ENCODE measurements around the gene FAM162A. TPM values are rescaled to one million over a fixed set of nuclear protein-coding genes. Genes with fewer than 3 reads are reported as not detected.

Gene FAM162A
- total RNA-seq, 4 donors from 2014 or later: 32.0 to 41.0 (median 34.5) TPM

DNA sequence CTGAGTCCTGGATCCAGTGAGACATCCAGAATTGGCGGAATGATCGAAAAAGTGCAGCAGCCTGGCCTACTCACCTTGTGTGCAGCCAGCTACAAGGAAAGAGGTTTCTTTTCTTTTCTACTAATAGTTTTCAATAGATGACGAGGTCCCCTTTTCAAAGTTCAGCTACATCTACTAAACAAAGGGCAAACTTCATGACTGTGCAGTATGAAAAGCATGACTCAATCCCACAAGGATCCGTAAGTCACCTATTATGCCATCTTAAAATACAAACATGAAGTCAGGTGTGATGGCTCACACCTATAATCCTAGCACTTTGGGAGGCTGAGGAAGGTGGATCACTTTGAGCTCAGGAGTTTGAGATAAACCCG lies 17.6 kb upstream of the FAM162A start:
- no peak for TF ChIP-seq POLR2A (IDR thresholded peaks at IDR 0.05)
- TF ChIP-seq, protein P1, sequence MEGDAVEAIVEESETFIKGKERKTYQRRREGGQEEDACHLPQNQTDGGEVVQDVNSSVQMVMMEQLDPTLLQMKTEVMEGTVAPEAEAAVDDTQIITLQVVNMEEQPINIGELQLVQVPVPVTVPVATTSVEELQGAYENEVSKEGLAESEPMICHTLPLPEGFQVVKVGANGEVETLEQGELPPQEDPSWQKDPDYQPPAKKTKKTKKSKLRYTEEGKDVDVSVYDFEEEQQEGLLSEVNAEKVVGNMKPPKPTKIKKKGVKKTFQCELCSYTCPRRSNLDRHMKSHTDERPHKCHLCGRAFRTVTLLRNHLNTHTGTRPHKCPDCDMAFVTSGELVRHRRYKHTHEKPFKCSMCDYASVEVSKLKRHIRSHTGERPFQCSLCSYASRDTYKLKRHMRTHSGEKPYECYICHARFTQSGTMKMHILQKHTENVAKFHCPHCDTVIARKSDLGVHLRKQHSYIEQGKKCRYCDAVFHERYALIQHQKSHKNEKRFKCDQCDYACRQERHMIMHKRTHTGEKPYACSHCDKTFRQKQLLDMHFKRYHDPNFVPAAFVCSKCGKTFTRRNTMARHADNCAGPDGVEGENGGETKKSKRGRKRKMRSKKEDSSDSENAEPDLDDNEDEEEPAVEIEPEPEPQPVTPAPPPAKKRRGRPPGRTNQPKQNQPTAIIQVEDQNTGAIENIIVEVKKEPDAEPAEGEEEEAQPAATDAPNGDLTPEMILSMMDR (IDR thresholded peaks at IDR 0.05): no peak
- DNase-seq: no peak
- Histone ChIP-seq H3K4me1 (no peaks in the 10 kb centered on the region), H3K4me3 (replicated peaks in 1 of 3) (no peak overlapping the region), H3K9me3 (no peaks in the 10 kb centered on the region), H3K36me3 (peaks cover 5% of the 10 kb centered on the region in 2 donors), H3K27ac (no peak overlapping the region), H3K27me3 (no peaks in the 10 kb centered on the region)
- intact Hi-C loops (cut with DNase I): no loop called here
- WGBS, 2 donors: 93 to 97% methylated on average over 5 of the region's 5 CpGs

DNA sequence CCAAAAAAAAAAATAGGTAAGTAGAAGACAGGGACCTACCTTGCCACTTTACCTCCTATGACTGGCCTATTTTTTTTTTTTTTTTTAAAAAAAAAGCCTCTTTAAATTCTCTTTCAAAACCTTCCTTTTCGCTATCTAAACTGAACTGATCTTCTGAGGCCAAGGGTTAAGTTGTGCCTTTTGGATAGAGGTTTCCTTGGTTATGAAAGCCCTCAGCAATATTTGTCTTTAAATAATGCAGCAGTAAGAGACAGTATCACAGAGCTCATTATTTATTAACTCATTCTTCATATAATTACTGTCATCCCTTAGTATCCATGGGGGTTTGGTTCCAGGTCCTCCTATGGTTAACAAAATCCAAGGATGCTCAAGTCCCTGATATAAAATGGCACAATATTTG lies 9.9 kb upstream of the FAM162A start:
- H3K4me1 ChIP-seq: no peaks in the 10 kb centered on the region
- H3K36me3 ChIP-seq: no peaks in the 10 kb centered on the region
- intact Hi-C loops (cut with DNase I): no loop called here
- TF ChIP-seq POLR2A (IDR thresholded peaks at IDR 0.05): no peak
- TF ChIP-seq, protein P1 (IDR thresholded peaks at IDR 0.05): no peak
- no peak overlapping the region for H3K27ac ChIP-seq
- no peak overlapping the region for H3K4me3 ChIP-seq (replicated peaks in 1 of 3)
- H3K27me3 ChIP-seq: no peaks in the 10 kb centered on the region
- 93 to 94% methylated on average over 1 of the region's 1 CpG for WGBS, 2 donors
- no peaks in the 10 kb centered on the region for H3K9me3 ChIP-seq
- no peak for DNase-seq

DNA sequence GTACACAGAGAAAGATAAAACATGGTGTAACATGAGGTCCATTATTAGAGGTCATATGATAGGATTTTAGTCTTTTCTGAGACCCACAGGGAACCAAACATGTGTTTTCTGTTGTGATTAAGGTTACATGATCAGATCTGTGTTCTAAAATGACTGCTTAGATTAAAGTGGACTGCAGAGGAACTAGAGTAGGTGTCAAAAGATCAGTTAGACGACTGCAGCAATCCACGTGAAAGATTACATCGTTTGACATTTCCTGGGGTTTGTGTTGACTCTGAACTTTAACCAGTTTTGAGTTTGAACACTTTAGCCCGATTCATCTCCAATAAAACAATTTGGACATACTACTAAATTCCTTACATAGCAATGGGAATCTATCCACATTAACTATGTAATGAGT lies 6.0 kb upstream of the FAM162A start:
- TF ChIP-seq, protein P1 (IDR thresholded peaks at IDR 0.05): no peak
- no peak for TF ChIP-seq POLR2A (IDR thresholded peaks at IDR 0.05)
- no peaks in the 10 kb centered on the region for H3K9me3 ChIP-seq
- no peak for DNase-seq
- H3K4me3 ChIP-seq (replicated peaks in 1 of 3): no peak overlapping the region
- 84% methylated on average over 4 of the region's 4 CpGs for WGBS, 2 donors
- peaks cover 0 to 7% of the 10 kb centered on the region in 2 donors for H3K4me1 ChIP-seq
- intact Hi-C loops (cut with DNase I): no loop called here
- no peaks in the 10 kb centered on the region for H3K27me3 ChIP-seq
- no peaks in the 10 kb centered on the region for H3K36me3 ChIP-seq
- H3K27ac ChIP-seq: no peak overlapping the region

DNA sequence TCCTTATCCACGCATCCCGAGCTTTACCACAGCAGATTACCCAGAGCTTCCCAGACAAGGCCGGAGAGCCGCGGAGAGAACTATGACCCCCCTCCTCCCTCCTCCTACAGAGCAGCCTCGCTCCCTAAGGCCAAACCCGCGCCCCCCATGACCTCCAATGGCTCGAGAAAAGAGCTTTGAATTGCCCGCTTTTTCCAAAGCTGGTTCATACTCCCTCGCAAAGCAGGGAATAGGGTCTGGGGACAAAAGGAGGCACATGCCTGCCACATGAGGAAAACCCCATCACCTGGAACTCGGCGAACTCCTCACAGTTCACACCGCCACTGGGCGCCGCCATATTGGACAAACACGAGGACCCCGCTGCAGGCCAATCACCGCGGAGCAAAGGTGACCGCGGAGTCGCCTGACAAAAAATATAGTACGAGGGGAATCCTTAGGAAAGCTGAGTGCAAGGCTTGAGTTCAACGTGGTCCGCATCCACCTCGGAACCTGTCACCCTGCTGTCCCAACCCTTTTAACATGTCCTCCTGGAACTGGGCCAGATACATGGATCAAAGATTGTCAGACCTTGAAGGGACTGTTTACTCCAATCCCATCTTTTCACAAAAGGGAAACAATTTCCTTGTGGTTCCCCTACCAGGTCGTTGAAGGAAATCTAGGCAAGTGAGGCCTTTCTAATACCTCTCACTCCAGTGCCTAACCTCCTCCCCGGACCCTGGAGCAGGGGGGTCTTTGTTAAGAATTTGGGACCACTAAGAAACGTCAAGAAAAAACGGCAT lies 905 bp upstream of the FAM162A start, which contains the start of gene MIX23:
Gene MIX23 (minus strand): TSS at position 344 of the 779 bp plus-strand sequence. CDS start 7 bp downstream, at position 337.
- H3K36me3 ChIP-seq: no peaks in the 10 kb centered on the region
- no peaks in the 10 kb centered on the region for H3K9me3 ChIP-seq
- intact Hi-C loops (cut with DNase I): loop anchor here (10.0 kb wide), 1 partner anchor 292 kb away; no protein-coding TSS in a partner anchor
- no peaks in the 10 kb centered on the region for H3K27me3 ChIP-seq
- H3K4me3 ChIP-seq (replicated peaks in 1 of 3): peak within 1 kb of the TSS; percentile 57 to 69 (median 60)
- peak within 1 kb of the TSS; percentile 84 to 91 (median 86) for H3K27ac ChIP-seq
- DNase-seq: peak; percentile 81 to 87
- H3K4me1 ChIP-seq: peaks cover 4 to 7% of the 10 kb centered on the region in 2 donors
- WGBS, 2 donors: 0% methylated on average over 12 to 31 of the region's 31 CpGs
- peak in 1 of 2 donors; percentile 70 for TF ChIP-seq POLR2A (IDR thresholded peaks at IDR 0.05)
- TF ChIP-seq, protein P1 (IDR thresholded peaks at IDR 0.05): no peak

DNA sequence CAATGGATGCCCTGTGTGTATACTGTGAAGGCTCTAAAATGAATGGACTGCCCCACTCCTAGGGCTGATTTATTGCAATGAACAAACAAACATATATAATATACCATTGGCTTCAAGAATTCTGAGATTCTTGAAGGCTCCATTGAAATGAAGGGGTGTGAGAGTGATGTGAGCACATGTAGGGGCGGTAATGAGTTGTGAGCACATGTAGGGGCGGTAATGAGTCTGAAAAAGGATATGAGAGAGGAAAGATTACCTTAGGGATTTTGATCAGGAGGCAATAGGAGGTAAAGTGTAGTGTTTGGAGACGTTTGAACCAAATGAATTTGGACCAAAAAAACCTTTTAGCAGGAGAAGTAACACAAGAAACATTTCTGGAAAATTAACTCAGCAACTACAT lies 3.7 kb downstream of the FAM162A start:
- Histone ChIP-seq H3K27me3 (no peaks in the 10 kb centered on the region), H3K36me3 (no peaks in the 10 kb centered on the region), H3K27ac (no peak overlapping the region), H3K4me1 (peaks cover 0 to 4% of the 10 kb centered on the region in 2 donors), H3K4me3 (replicated peaks in 1 of 3) (no peak overlapping the region), H3K9me3 (no peaks in the 10 kb centered on the region)
- no peak for DNase-seq
- intact Hi-C loops (cut with DNase I): loop anchor here (10.0 kb wide), 1 partner anchor 287 kb away; no protein-coding TSS in a partner anchor
- no peak for TF ChIP-seq POLR2A (IDR thresholded peaks at IDR 0.05)
- TF ChIP-seq, protein P1 (IDR thresholded peaks at IDR 0.05): no peak
- 84 to 93% methylated on average over 3 of the region's 3 CpGs for WGBS, 2 donors
